HEK293 (cell line): ENCODE data around the gene HOXB4.

Experiments
- GLIS2 ChIP-seq: fragments of 450-650 bp; formaldehyde crosslinking; IDR thresholded peaks from 2 replicates; pipeline ENCODE4 v1.5.1; 2016; ENCODE audit warnings: missing biosample characterization, missing genetic modification characterization
- KLF8 ChIP-seq: fragments of 450-650 bp; formaldehyde crosslinking; IDR thresholded peaks from 2 replicates; pipeline ENCODE4 v1.5.1; 2016; ENCODE audit warnings: missing biosample characterization, missing genetic modification characterization
- MYNN ChIP-seq: fragments of 450-650 bp; formaldehyde crosslinking; IDR thresholded peaks from 2 replicates; pipeline ENCODE4 v1.5.1; 2016; ENCODE audit warnings: missing biosample characterization, missing genetic modification characterization, borderline replicate concordance
- TCF7L2 ChIP-seq: IDR thresholded peaks from 2 replicates; pipeline ENCODE4 v1.6.1; 2011; ENCODE audit warnings: low read depth, mild to moderate bottlenecking, inconsistent platforms, low read length, moderate library complexity, borderline replicate concordance
- ZBTB20 ChIP-seq: fragments of 450-650 bp; formaldehyde crosslinking; IDR thresholded peaks from 2 replicates; pipeline ENCODE4 v1.5.1; 2016; ENCODE audit warnings: missing biosample characterization, missing genetic modification characterization
- ZFP3 ChIP-seq: fragments of 450-650 bp; formaldehyde crosslinking; IDR thresholded peaks from 2 replicates; pipeline ENCODE4 v1.5.1; 2016; ENCODE audit warnings: low read depth, missing biosample characterization, missing genetic modification characterization
- ZNF112 ChIP-seq: fragments of 450-650 bp; formaldehyde crosslinking; IDR thresholded peaks from 2 replicates; pipeline ENCODE4 v1.5.0; 2017; ENCODE audit warnings: missing biosample characterization, missing genetic modification characterization
- ZNF239 ChIP-seq: fragments of 450-650 bp; formaldehyde crosslinking; IDR thresholded peaks from 2 replicates; pipeline ENCODE4 v1.5.1; 2016; ENCODE audit warnings: missing biosample characterization, missing genetic modification characterization
- ZNF24 ChIP-seq: fragments of 450-650 bp; formaldehyde crosslinking; IDR thresholded peaks from 2 replicates; pipeline ENCODE4 v1.5.1; 2016; ENCODE audit warnings: missing biosample characterization, missing genetic modification characterization
- ZNF248 ChIP-seq: fragments of 450-650 bp; formaldehyde crosslinking; IDR thresholded peaks from 2 replicates; pipeline ENCODE4 v1.5.1; 2017; ENCODE audit warnings: missing biosample characterization, missing genetic modification characterization
- ZNF302 ChIP-seq: fragments of 450-650 bp; formaldehyde crosslinking; IDR thresholded peaks from 2 replicates; pipeline ENCODE4 v1.5.1; 2016; ENCODE audit warnings: missing biosample characterization, missing genetic modification characterization, low read depth
- ZNF354C ChIP-seq: fragments of 450-650 bp; formaldehyde crosslinking; IDR thresholded peaks from 2 replicates; pipeline ENCODE4 v1.5.1; 2016; ENCODE audit warnings: missing biosample characterization, missing genetic modification characterization, low read depth, borderline replicate concordance
- ZNF510 ChIP-seq: fragments of 450-650 bp; formaldehyde crosslinking; IDR thresholded peaks from 2 replicates; pipeline ENCODE4 v1.5.1; 2018; ENCODE audit warnings: mild to moderate bottlenecking, missing genetic modification characterization, missing biosample characterization; ENCODE audit not compliant: insufficient replicate concordance
- ZNF544 ChIP-seq: fragments of 450-650 bp; formaldehyde crosslinking; IDR thresholded peaks from 2 replicates; pipeline ENCODE4 v1.5.0; 2017; ENCODE audit warnings: missing biosample characterization, missing genetic modification characterization
- ZNF549 ChIP-seq: fragments of 450-650 bp; IDR thresholded peaks from 2 replicates; pipeline ENCODE4 v1.5.1; 2018; ENCODE audit warnings: missing biosample characterization, missing genetic modification characterization, mild to moderate bottlenecking, inconsistent platforms, moderate library complexity
- ZNF560 ChIP-seq: fragments of 450-650 bp; formaldehyde crosslinking; IDR thresholded peaks from 2 replicates; pipeline ENCODE4 v1.5.1; 2017; ENCODE audit warnings: missing biosample characterization, missing genetic modification characterization, borderline replicate concordance
- ZNF660 ChIP-seq: fragments of 450-650 bp; IDR thresholded peaks from 2 replicates; pipeline ENCODE4 v1.5.1; 2018; ENCODE audit warnings: missing biosample characterization, mild to moderate bottlenecking, missing genetic modification characterization
- ZNF664 ChIP-seq: fragments of 450-650 bp; formaldehyde crosslinking; IDR thresholded peaks from 2 replicates; pipeline ENCODE4 v1.5.1; 2016; ENCODE audit warnings: missing biosample characterization, missing genetic modification characterization
- ZNF701 ChIP-seq: fragments of 450-650 bp; formaldehyde crosslinking; IDR thresholded peaks from 2 replicates; pipeline ENCODE4 v1.5.1; 2016; ENCODE audit warnings: missing biosample characterization, missing genetic modification characterization
- ZNF791 ChIP-seq: fragments of 450-650 bp; formaldehyde crosslinking; IDR thresholded peaks from 2 replicates; pipeline ENCODE4 v1.5.1; 2016; ENCODE audit warnings: missing biosample characterization, missing genetic modification characterization
- ZSCAN16 ChIP-seq: fragments of 450-650 bp; formaldehyde crosslinking; IDR thresholded peaks from 2 replicates; pipeline ENCODE4 v1.5.1; 2016; ENCODE audit warnings: missing biosample characterization, missing genetic modification characterization
- ZSCAN23 ChIP-seq: fragments of 450-650 bp; formaldehyde crosslinking; IDR thresholded peaks from 2 replicates; pipeline ENCODE4 v1.5.1; 2016; ENCODE audit warnings: missing biosample characterization, missing genetic modification characterization
- ZSCAN30 ChIP-seq: fragments of 450-650 bp; IDR thresholded peaks from 2 replicates; pipeline ENCODE4 v1.5.1; 2018; ENCODE audit warnings: missing biosample characterization, mild to moderate bottlenecking, missing genetic modification characterization, moderate library complexity
- ZXDB ChIP-seq: fragments of 450-650 bp; formaldehyde crosslinking; IDR thresholded peaks from 2 replicates; pipeline ENCODE4 v1.5.1; 2016; ENCODE audit warnings: missing biosample characterization, missing genetic modification characterization
- TF ChIP-seq, protein P1 (sequence below): fragments of 450-650 bp; formaldehyde crosslinking; IDR thresholded peaks from 2 replicates; pipeline ENCODE4 v1.5.1; 2016; ENCODE audit warnings: missing biosample characterization, missing genetic modification characterization
- TF ChIP-seq, protein P2 (sequence below): fragments of 450-650 bp; formaldehyde crosslinking; IDR thresholded peaks from 2 replicates; pipeline ENCODE4 v1.5.1; 2016; ENCODE audit warnings: missing biosample characterization, missing genetic modification characterization
- TF ChIP-seq, protein P3 (sequence below): fragments of 450-650 bp; formaldehyde crosslinking; IDR thresholded peaks from 2 replicates; pipeline ENCODE4 v1.5.1; 2016; ENCODE audit warnings: missing biosample characterization, missing genetic modification characterization, borderline replicate concordance
- TF ChIP-seq, protein P4 (sequence below): fragments of 450-650 bp; formaldehyde crosslinking; IDR thresholded peaks from 2 replicates; pipeline ENCODE4 v1.5.1; 2016; ENCODE audit warnings: missing biosample characterization, missing genetic modification characterization

Gene HOXB4

DNA sequence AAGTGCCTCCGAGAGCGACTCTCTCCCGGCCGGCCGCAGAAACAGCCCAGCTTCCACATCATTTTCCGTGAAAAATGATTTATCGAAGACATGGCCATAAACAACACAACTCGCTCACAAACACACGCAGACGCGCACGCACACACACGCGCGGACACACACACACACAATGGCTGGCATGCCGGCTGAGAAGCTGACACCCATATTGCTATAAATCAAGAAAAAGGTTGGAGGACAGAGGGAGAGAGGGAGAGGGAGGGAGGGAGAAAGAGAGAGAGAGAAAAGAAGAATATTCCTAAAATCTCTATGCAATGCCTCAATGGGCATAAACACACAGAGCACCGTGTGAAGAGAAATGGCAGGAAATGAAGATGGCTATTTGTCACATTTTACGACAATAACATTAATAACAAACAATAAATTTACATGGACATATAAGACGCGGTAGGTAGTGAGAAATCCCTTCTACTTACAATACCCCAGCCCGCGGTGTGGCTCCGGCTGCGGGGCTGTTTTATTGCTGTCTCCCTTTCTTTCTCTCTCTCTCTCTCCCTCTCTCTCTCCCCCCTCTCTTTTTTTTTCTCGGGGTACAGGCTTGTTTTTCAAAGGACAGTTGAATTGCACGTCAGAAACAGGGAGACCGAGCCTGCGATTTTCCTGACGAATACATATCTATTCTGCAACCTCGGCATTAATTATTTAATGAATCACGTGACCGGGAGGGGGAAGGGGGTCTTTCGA is 9.5 kb downstream of the HOXB4 start (continued):
- TF ChIP-seq, protein P1, sequence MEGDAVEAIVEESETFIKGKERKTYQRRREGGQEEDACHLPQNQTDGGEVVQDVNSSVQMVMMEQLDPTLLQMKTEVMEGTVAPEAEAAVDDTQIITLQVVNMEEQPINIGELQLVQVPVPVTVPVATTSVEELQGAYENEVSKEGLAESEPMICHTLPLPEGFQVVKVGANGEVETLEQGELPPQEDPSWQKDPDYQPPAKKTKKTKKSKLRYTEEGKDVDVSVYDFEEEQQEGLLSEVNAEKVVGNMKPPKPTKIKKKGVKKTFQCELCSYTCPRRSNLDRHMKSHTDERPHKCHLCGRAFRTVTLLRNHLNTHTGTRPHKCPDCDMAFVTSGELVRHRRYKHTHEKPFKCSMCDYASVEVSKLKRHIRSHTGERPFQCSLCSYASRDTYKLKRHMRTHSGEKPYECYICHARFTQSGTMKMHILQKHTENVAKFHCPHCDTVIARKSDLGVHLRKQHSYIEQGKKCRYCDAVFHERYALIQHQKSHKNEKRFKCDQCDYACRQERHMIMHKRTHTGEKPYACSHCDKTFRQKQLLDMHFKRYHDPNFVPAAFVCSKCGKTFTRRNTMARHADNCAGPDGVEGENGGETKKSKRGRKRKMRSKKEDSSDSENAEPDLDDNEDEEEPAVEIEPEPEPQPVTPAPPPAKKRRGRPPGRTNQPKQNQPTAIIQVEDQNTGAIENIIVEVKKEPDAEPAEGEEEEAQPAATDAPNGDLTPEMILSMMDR (tag by site-specific recombination) = no peak
- no peak for TF ChIP-seq ZNF791 (tag by site-specific recombination)
- no peak for TF ChIP-seq ZNF24
- peak; percentile 16; the same call in 1 of the 2 replicates for TF ChIP-seq ZSCAN23 (tag by site-specific recombination)
- TF ChIP-seq ZNF112 = no peak
- no peak for TF ChIP-seq ZFP3 (tag by site-specific recombination)
- no peak for TF ChIP-seq ZNF354C
- TF ChIP-seq ZNF510 = no peak
- no peak for TF ChIP-seq MYNN
- TF ChIP-seq ZNF664 (tag by site-specific recombination) = no peak
- no peak for TF ChIP-seq ZXDB (tag by site-specific recombination)
- no peak for TF ChIP-seq ZNF239 (tag by site-specific recombination)
- TF ChIP-seq KLF8 (tag by site-specific recombination) = no peak
- no peak for TF ChIP-seq ZSCAN16 (tag by site-specific recombination)
- TF ChIP-seq GLIS2 (tag by site-specific recombination) = no peak
- no peak for TF ChIP-seq ZNF302 (tag by site-specific recombination)
- TF ChIP-seq ZNF660 = no peak
- TF ChIP-seq ZNF560 (tag by site-specific recombination) = no peak
- TF ChIP-seq, protein P2, sequence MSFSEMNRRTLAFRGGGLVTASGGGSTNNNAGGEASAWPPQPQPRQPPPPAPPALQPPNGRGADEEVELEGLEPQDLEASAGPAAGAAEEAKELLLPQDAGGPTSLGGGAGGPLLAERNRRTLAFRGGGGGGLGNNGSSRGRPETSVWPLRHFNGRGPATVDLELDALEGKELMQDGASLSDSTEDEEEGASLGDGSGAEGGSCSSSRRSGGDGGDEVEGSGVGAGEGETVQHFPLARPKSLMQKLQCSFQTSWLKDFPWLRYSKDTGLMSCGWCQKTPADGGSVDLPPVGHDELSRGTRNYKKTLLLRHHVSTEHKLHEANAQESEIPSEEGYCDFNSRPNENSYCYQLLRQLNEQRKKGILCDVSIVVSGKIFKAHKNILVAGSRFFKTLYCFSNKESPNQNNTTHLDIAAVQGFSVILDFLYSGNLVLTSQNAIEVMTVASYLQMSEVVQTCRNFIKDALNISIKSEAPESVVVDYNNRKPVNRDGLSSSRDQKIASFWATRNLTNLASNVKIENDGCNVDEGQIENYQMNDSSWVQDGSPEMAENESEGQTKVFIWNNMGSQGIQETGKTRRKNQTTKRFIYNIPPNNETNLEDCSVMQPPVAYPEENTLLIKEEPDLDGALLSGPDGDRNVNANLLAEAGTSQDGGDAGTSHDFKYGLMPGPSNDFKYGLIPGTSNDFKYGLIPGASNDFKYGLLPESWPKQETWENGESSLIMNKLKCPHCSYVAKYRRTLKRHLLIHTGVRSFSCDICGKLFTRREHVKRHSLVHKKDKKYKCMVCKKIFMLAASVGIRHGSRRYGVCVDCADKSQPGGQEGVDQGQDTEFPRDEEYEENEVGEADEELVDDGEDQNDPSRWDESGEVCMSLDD (tag by site-specific recombination) = no peak
- 0 out of 2 replicates have a peak, but pooled peaks have one; percentile 27 for TF ChIP-seq ZBTB20 (tag by site-specific recombination)
- no peak for TF ChIP-seq ZNF701 (tag by site-specific recombination)
- TF ChIP-seq, protein P3, sequence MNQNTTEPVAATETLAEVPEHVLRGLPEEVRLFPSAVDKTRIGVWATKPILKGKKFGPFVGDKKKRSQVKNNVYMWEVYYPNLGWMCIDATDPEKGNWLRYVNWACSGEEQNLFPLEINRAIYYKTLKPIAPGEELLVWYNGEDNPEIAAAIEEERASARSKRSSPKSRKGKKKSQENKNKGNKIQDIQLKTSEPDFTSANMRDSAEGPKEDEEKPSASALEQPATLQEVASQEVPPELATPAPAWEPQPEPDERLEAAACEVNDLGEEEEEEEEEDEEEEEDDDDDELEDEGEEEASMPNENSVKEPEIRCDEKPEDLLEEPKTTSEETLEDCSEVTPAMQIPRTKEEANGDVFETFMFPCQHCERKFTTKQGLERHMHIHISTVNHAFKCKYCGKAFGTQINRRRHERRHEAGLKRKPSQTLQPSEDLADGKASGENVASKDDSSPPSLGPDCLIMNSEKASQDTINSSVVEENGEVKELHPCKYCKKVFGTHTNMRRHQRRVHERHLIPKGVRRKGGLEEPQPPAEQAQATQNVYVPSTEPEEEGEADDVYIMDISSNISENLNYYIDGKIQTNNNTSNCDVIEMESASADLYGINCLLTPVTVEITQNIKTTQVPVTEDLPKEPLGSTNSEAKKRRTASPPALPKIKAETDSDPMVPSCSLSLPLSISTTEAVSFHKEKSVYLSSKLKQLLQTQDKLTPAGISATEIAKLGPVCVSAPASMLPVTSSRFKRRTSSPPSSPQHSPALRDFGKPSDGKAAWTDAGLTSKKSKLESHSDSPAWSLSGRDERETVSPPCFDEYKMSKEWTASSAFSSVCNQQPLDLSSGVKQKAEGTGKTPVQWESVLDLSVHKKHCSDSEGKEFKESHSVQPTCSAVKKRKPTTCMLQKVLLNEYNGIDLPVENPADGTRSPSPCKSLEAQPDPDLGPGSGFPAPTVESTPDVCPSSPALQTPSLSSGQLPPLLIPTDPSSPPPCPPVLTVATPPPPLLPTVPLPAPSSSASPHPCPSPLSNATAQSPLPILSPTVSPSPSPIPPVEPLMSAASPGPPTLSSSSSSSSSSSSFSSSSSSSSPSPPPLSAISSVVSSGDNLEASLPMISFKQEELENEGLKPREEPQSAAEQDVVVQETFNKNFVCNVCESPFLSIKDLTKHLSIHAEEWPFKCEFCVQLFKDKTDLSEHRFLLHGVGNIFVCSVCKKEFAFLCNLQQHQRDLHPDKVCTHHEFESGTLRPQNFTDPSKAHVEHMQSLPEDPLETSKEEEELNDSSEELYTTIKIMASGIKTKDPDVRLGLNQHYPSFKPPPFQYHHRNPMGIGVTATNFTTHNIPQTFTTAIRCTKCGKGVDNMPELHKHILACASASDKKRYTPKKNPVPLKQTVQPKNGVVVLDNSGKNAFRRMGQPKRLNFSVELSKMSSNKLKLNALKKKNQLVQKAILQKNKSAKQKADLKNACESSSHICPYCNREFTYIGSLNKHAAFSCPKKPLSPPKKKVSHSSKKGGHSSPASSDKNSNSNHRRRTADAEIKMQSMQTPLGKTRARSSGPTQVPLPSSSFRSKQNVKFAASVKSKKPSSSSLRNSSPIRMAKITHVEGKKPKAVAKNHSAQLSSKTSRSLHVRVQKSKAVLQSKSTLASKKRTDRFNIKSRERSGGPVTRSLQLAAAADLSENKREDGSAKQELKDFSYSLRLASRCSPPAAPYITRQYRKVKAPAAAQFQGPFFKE (tag by site-specific recombination) = no peak
- no peak for TF ChIP-seq ZNF549 (tag by site-specific recombination)
- TF ChIP-seq, protein P4, sequence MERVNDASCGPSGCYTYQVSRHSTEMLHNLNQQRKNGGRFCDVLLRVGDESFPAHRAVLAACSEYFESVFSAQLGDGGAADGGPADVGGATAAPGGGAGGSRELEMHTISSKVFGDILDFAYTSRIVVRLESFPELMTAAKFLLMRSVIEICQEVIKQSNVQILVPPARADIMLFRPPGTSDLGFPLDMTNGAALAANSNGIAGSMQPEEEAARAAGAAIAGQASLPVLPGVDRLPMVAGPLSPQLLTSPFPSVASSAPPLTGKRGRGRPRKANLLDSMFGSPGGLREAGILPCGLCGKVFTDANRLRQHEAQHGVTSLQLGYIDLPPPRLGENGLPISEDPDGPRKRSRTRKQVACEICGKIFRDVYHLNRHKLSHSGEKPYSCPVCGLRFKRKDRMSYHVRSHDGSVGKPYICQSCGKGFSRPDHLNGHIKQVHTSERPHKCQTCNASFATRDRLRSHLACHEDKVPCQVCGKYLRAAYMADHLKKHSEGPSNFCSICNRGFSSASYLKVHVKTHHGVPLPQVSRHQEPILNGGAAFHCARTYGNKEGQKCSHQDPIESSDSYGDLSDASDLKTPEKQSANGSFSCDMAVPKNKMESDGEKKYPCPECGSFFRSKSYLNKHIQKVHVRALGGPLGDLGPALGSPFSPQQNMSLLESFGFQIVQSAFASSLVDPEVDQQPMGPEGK (tag by site-specific recombination) = peak; percentile 41; the same call in 1 of the 2 replicates
- TF ChIP-seq ZNF248 (tag by site-specific recombination) = no peak
- no peak for TF ChIP-seq ZNF544 (tag by site-specific recombination)
- no peak for TF ChIP-seq ZSCAN30 (tag by site-specific recombination)
- TF ChIP-seq TCF7L2 = no peak
